Thyroid gland (tissue), 4 donors: Measurements from ENCODE around the gene GAPT. TPM values are rescaled to one million over a fixed set of nuclear protein-coding genes. Genes with fewer than 3 reads are reported as not detected.

Source experiments
- DNase-seq, 2 donors: peaks; one replicate each; pipeline ENCODE4 v3.0.0-alpha.2; 2019
- H3K27ac ChIP-seq, 3 donors: fragments of 200-600 bp; sonication (generic); 1 replicate in 2 of 3; 2 replicates in 1 of 3; pipeline ENCODE4 v1.5.1; 2016 to 2019; ENCODE audit warnings: mild to moderate bottlenecking in 1 of 3, moderate library complexity in 1 of 3
- H3K27me3 ChIP-seq: fragments of 200-600 bp; sonication (generic); one replicate; pipeline ENCODE4 v1.5.1; 2019
- H3K36me3 ChIP-seq, 2 donors: fragments of 200-600 bp; sonication (generic); one replicate each; pipeline ENCODE4 v1.5.1; 2016 to 2019
- H3K4me1 ChIP-seq, 2 donors: fragments of 200-600 bp; sonication (generic); one replicate each; pipeline ENCODE4 v1.5.1; 2017 to 2019
- H3K4me3 ChIP-seq, 3 donors: fragments of 200-600 bp; sonication (generic); replicated peaks in 1 of 3; 1 replicate in 2 of 3; 2 replicates in 1 of 3; pipeline ENCODE4 v1.5.1; 2016; ENCODE audit warnings: mild to moderate bottlenecking in 1 of 3
- H3K9me3 ChIP-seq: fragments of 200-600 bp; sonication (generic); one replicate; pipeline ENCODE4 v1.5.1; 2017
- POLR2A ChIP-seq, 2 donors: fragments of 450-650 bp; IDR thresholded peaks; one replicate each; pipeline ENCODE4 v1.6.1; 2017; ENCODE audit warnings: antibody characterized with exemption in 2 of 2, mild to moderate bottlenecking in 2 of 2, moderate library complexity in 1 of 2
- WGBS, 2 donors: methylation state at CpG; one replicate each; pipeline ENCODE4 v1.1.5; 2017; 5-methylcytosine and 5-hydroxymethylcytosine counted together
- intact Hi-C: fragments of 100-400 bp; cut with DNase I; formaldehyde crosslinking; loops from one replicate; pipeline ENCODE4 v1.15.1; 2023
- total RNA-seq, 4 donors: library from RNA; depleted of rRNA; stranded (reverse); fragments of >200 nt; gene quantifications; one replicate each; pipeline ENCODE4 v1.2.3, GENCODE V29; 2016
- TF ChIP-seq, protein P1 (sequence below), 6 experiments: fragments of 200-600 bp in 3 of 6; fragments of 450-650 bp in 3 of 6; sonication (generic) in 3 of 6; IDR thresholded peaks; one replicate each; pipeline ENCODE4 v1.5.1; 2016 to 2019; ENCODE audit warnings: antibody characterized with exemption in 6 of 6, mild to moderate bottlenecking in 2 of 6, inconsistent platforms in 1 of 6, moderate library complexity in 1 of 6

Gene GAPT
- total RNA-seq, 4 donors from 2014 or later, result 0.27 to 0.45 TPM; not detected in 2

DNA sequence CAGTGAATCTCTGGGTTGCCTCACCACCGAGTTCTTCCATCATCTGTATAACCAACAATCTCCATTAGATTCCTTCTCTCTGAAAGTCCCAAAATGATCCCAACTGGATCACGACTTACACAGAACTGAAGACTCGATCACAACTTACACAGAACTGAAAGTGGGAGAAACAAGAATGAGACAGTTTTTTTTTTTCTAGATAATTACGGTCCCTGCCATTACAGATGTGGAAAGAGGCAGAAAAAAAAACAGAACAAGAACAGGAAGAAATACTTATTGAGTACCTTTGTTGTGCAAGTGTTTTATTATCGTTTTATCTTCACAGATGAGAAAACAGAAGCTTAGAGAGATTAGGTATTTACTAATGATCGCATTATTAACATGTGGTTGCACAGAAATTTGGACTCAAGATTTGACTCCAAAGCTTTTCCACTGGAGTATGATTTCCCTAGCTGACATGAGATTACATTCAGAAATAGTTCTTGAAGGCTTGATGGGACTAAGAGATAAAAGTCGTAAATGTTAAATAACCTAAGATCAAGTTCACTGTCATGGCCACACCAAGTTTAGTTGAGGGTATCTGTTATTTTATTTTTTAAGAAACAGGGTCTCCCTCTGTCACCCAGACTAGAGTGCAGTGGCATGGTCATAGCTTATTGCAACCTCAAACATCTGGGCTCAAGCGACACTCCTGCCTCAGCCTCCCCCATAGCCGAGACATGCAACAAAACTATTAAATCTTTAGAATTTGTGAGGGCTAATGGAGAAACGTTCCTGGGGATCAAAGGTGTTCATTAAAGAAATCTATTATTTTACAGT lies 40.2 kb upstream of the GAPT start:
- intact Hi-C loops, result no loop called here
- H3K9me3 ChIP-seq, result no peaks in the 10 kb centered on the region
- DNase-seq, result no peak
- no peaks in the 10 kb centered on the region for H3K27me3 ChIP-seq
- H3K4me3 ChIP-seq, result no peak overlapping the region
- TF ChIP-seq POLR2A (IDR thresholded peaks at IDR 0.05), result no peak
- TF ChIP-seq, protein P1, sequence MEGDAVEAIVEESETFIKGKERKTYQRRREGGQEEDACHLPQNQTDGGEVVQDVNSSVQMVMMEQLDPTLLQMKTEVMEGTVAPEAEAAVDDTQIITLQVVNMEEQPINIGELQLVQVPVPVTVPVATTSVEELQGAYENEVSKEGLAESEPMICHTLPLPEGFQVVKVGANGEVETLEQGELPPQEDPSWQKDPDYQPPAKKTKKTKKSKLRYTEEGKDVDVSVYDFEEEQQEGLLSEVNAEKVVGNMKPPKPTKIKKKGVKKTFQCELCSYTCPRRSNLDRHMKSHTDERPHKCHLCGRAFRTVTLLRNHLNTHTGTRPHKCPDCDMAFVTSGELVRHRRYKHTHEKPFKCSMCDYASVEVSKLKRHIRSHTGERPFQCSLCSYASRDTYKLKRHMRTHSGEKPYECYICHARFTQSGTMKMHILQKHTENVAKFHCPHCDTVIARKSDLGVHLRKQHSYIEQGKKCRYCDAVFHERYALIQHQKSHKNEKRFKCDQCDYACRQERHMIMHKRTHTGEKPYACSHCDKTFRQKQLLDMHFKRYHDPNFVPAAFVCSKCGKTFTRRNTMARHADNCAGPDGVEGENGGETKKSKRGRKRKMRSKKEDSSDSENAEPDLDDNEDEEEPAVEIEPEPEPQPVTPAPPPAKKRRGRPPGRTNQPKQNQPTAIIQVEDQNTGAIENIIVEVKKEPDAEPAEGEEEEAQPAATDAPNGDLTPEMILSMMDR (IDR thresholded peaks at IDR 0.05), result no peak
- 76 to 78% methylated on average over 10 of the region's 10 CpGs for WGBS, 2 donors
- no peaks in the 10 kb centered on the region for H3K4me1 ChIP-seq
- H3K27ac ChIP-seq, result no peak overlapping the region
- peaks cover 25 to 30% of the 10 kb centered on the region in 2 donors for H3K36me3 ChIP-seq

DNA sequence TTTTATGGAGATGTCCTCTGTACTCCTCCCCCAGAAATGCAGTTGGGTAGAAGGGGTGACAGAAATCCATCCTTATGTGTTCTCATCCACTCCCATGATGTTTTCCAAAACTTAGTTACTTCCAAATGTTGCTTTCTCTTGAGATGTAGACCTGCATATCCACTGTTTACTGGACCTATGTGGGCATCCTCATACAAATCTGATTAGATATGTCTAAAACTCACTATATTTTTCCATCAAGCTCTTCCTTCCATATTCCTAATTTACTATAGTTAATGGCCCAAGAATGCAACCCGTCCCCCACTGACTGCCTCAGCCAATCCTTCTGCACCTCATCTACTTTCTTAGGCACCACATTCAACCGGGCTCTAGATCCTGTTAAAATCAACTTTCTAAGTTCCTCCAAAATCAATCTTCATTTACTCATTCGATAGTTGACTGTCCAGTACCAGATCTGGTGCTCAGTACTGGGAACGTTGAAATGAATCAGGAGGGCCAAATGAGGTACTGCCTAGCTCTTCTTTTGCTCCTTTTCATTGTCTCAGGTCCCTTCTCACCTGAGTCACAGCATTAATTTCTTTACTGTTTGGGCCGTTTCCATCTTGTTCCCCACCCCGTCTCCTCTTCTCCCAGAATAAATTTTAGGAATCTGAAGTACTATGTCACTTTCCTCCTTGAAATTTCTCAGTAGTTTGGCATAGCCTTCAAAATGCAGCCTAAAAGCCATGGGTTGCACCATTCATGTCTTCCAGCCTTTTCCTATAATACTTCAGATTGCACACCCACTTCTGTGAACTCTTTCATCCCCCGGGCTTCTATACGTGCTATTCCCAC lies 39.3 kb upstream of the GAPT start:
- intact Hi-C loops, result no loop called here
- Histone ChIP-seq H3K4me3 (no peak overlapping the region), H3K27me3 (no peaks in the 10 kb centered on the region), H3K9me3 (no peaks in the 10 kb centered on the region), H3K4me1 (no peaks in the 10 kb centered on the region), H3K27ac (no peak overlapping the region), H3K36me3 (peaks cover 30 to 35% of the 10 kb centered on the region in 2 donors)
- WGBS, 2 donors, result 93 to 95% methylated on average over 8 of the region's 8 CpGs
- no peak for TF ChIP-seq POLR2A (IDR thresholded peaks at IDR 0.05)
- TF ChIP-seq, protein P1 (IDR thresholded peaks at IDR 0.05), result no peak
- no peak for DNase-seq

DNA sequence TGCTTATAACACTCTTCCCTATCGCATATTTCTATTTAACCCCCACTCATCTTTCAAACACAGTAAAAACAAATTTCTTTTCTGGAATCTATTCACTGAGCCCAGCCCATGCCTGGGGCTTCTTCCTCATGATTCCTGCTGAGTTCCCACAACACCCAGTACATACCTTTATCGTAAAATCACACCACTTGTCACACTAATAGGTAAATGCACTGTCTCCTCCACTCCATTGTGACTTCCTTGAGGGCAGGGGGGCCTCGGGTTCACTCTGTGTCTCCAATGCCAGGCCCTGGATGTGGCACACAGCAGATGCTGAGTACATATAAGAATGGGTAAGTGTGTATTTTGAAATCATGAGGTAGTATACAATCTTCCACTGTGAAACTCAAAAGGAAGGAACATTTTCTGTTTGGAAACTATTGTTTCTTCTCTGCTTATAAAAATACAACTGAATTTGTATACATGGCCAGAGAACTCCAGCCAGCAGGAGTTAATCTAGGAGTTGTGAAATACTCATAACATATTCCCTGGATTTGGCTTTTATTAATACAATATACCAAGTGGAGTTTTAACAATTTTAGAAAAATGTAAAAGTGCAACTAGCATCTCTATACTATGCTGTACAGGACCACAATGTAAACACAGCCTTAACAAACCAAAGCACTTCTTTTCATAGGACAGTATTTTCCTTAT lies 38.5 kb upstream of the GAPT start:
- Histone ChIP-seq H3K27ac (no peak overlapping the region), H3K9me3 (no peaks in the 10 kb centered on the region), H3K36me3 (peaks cover 35% of the 10 kb centered on the region in 2 donors), H3K4me3 (no peak overlapping the region), H3K27me3 (no peaks in the 10 kb centered on the region), H3K4me1 (no peaks in the 10 kb centered on the region)
- intact Hi-C loops, result no loop called here
- no peak for DNase-seq
- TF ChIP-seq POLR2A (IDR thresholded peaks at IDR 0.05), result no peak
- TF ChIP-seq, protein P1 (IDR thresholded peaks at IDR 0.05), result no peak
- WGBS, 2 donors, result 89 to 94% methylated on average over 3 of the region's 3 CpGs

- Histone ChIP-seq H3K36me3 (peaks cover 35% of the 10 kb centered on the region in 2 donors), H3K4me1 (peaks cover 0 to under 1% of the 10 kb centered on the region in 2 donors), H3K27me3 (no peaks in the 10 kb centered on the region), H3K4me3 (no peak overlapping the region), H3K9me3 (no peaks in the 10 kb centered on the region), H3K27ac (no peak overlapping the region)
- TF ChIP-seq, protein P1 (IDR thresholded peaks at IDR 0.05), result no peak
- TF ChIP-seq POLR2A (IDR thresholded peaks at IDR 0.05), result no peak
- DNase-seq, result no peak
- intact Hi-C loops, result no loop called here
These were observed 37.9 kb upstream of the GAPT start for GRCh38 chr5:58453306-58453705.
